HEK293 (cell line): Measurements from ENCODE around the gene PAK4.

Experiments used
- AEBP2 ChIP-seq: fragments of 450-650 bp; formaldehyde crosslinking; IDR thresholded peaks from 2 replicates; pipeline ENCODE4 v1.5.1; 2016; ENCODE audit warnings: missing biosample characterization, missing genetic modification characterization, borderline replicate concordance
- EGR2 ChIP-seq: fragments of 450-650 bp; formaldehyde crosslinking; IDR thresholded peaks from 2 replicates; pipeline ENCODE4 v1.5.1; 2016; ENCODE audit warnings: low read depth, missing biosample characterization, missing genetic modification characterization
- GLIS1 ChIP-seq: fragments of 450-650 bp; formaldehyde crosslinking; IDR thresholded peaks from 2 replicates; pipeline ENCODE4 v1.5.1; 2016; ENCODE audit warnings: missing biosample characterization, missing genetic modification characterization
- KLF1 ChIP-seq: fragments of 450-650 bp; formaldehyde crosslinking; IDR thresholded peaks from 2 replicates; pipeline ENCODE4 v1.5.1; 2016; ENCODE audit warnings: missing biosample characterization, missing genetic modification characterization
- PATZ1 ChIP-seq: fragments of 450-650 bp; formaldehyde crosslinking; IDR thresholded peaks from 2 replicates; pipeline ENCODE4 v1.5.1; 2016; ENCODE audit warnings: missing biosample characterization, missing genetic modification characterization
- REST ChIP-seq: fragments of 450-650 bp; formaldehyde crosslinking; IDR thresholded peaks from 2 replicates; pipeline ENCODE4 v1.5.1; 2016; ENCODE audit warnings: missing biosample characterization, missing genetic modification characterization
- SALL2 ChIP-seq: fragments of 450-650 bp; formaldehyde crosslinking; IDR thresholded peaks from 2 replicates; pipeline ENCODE4 v1.5.0; 2017; ENCODE audit warnings: missing biosample characterization, mild to moderate bottlenecking, missing genetic modification characterization, borderline replicate concordance
- WT1 ChIP-seq: fragments of 450-650 bp; formaldehyde crosslinking; IDR thresholded peaks from 2 replicates; pipeline ENCODE4 v1.5.1; 2016; ENCODE audit warnings: missing biosample characterization, missing genetic modification characterization
- ZBTB1 ChIP-seq: fragments of 450-650 bp; formaldehyde crosslinking; IDR thresholded peaks from 2 replicates; pipeline ENCODE4 v1.5.1; 2016; ENCODE audit warnings: missing biosample characterization, missing genetic modification characterization
- ZFP41 ChIP-seq: fragments of 450-650 bp; formaldehyde crosslinking; IDR thresholded peaks from 2 replicates; pipeline ENCODE4 v1.5.1; 2016; ENCODE audit warnings: missing biosample characterization, missing genetic modification characterization, borderline replicate concordance
- ZNF223 ChIP-seq: fragments of 450-650 bp; formaldehyde crosslinking; IDR thresholded peaks from 2 replicates; pipeline ENCODE4 v1.5.1; 2016; ENCODE audit warnings: missing biosample characterization, missing genetic modification characterization
- ZNF248 ChIP-seq: fragments of 450-650 bp; formaldehyde crosslinking; IDR thresholded peaks from 2 replicates; pipeline ENCODE4 v1.5.1; 2017; ENCODE audit warnings: missing biosample characterization, missing genetic modification characterization
- ZNF292 ChIP-seq: fragments of 450-650 bp; formaldehyde crosslinking; IDR thresholded peaks from 2 replicates; pipeline ENCODE4 v1.5.1; 2016; ENCODE audit warnings: low read depth, missing biosample characterization, missing genetic modification characterization, borderline replicate concordance
- ZNF341 ChIP-seq: fragments of 450-650 bp; formaldehyde crosslinking; IDR thresholded peaks from 2 replicates; pipeline ENCODE4; 2016; ENCODE audit warnings: low read depth, missing biosample characterization, missing genetic modification characterization
- ZNF37A ChIP-seq: fragments of 450-650 bp; IDR thresholded peaks from 2 replicates; pipeline ENCODE4 v1.5.1; 2018; ENCODE audit warnings: missing biosample characterization, missing genetic modification characterization
- ZNF501 ChIP-seq: fragments of 450-650 bp; formaldehyde crosslinking; IDR thresholded peaks from 2 replicates; pipeline ENCODE4 v1.5.1; 2016; ENCODE audit warnings: missing biosample characterization, missing genetic modification characterization
- ZNF530 ChIP-seq: fragments of 450-650 bp; formaldehyde crosslinking; IDR thresholded peaks from 2 replicates; pipeline ENCODE4 v1.5.1; 2016; ENCODE audit warnings: low read depth, missing biosample characterization, missing genetic modification characterization
- ZNF558 ChIP-seq: fragments of 450-650 bp; formaldehyde crosslinking; IDR thresholded peaks from 2 replicates; pipeline ENCODE4 v1.5.1; 2016; ENCODE audit warnings: missing biosample characterization, missing genetic modification characterization
- ZNF571 ChIP-seq: fragments of 450-650 bp; formaldehyde crosslinking; IDR thresholded peaks from 2 replicates; pipeline ENCODE4 v1.5.0; 2017; ENCODE audit warnings: missing biosample characterization, missing genetic modification characterization
- ZNF580 ChIP-seq: fragments of 450-650 bp; formaldehyde crosslinking; IDR thresholded peaks from 2 replicates; pipeline ENCODE4 v1.5.1; 2016; ENCODE audit warnings: missing biosample characterization, missing genetic modification characterization
- ZNF600 ChIP-seq: fragments of 450-650 bp; formaldehyde crosslinking; IDR thresholded peaks from 2 replicates; pipeline ENCODE4 v1.5.1; 2016; ENCODE audit warnings: missing biosample characterization, missing genetic modification characterization
- ZNF624 ChIP-seq: fragments of 450-650 bp; formaldehyde crosslinking; IDR thresholded peaks from 2 replicates; pipeline ENCODE4 v1.5.1; 2017; ENCODE audit warnings: missing biosample characterization, missing genetic modification characterization
- ZNF626 ChIP-seq: fragments of 450-650 bp; sonication (Bioruptor Pico); formaldehyde crosslinking; IDR thresholded peaks from 2 replicates; pipeline ENCODE4 v1.5.1; 2018; ENCODE audit warnings: missing biosample characterization, missing genetic modification characterization, inconsistent platforms
- ZNF707 ChIP-seq: fragments of 450-650 bp; formaldehyde crosslinking; IDR thresholded peaks from 2 replicates; pipeline ENCODE4 v1.5.1; 2016; ENCODE audit warnings: missing biosample characterization, missing genetic modification characterization
- ZNF776 ChIP-seq: fragments of 450-650 bp; formaldehyde crosslinking; IDR thresholded peaks from 2 replicates; pipeline ENCODE4 v1.5.0; 2017; ENCODE audit warnings: missing biosample characterization, missing genetic modification characterization, borderline replicate concordance
- ZNF777 ChIP-seq: fragments of 450-650 bp; formaldehyde crosslinking; IDR thresholded peaks from 2 replicates; pipeline ENCODE4 v1.5.1; 2017; ENCODE audit warnings: missing biosample characterization, missing genetic modification characterization, borderline replicate concordance
- ZNF791 ChIP-seq: fragments of 450-650 bp; formaldehyde crosslinking; IDR thresholded peaks from 2 replicates; pipeline ENCODE4 v1.5.1; 2016; ENCODE audit warnings: missing biosample characterization, missing genetic modification characterization
- ZNF792 ChIP-seq: fragments of 450-650 bp; formaldehyde crosslinking; IDR thresholded peaks from 2 replicates; pipeline ENCODE4 v1.5.1; 2016; ENCODE audit warnings: missing biosample characterization, missing genetic modification characterization
- TF ChIP-seq, protein P1 (sequence below): fragments of 450-650 bp; formaldehyde crosslinking; conservative IDR thresholded peaks from 2 replicates; pipeline ENCODE4 v1.5.1; 2016; ENCODE audit warnings: low read depth, missing biosample characterization, missing genetic modification characterization

PAK4 gene

GRCh38 chr19:39125554-39126311, at the start of gene PAK4 (continued):
- TF ChIP-seq ZNF776 (tag by site-specific recombination) (no peak), ZNF558 (tag by site-specific recombination) (no peak), KLF1 (peak; percentile 96), ZNF777 (tag by site-specific recombination) (peak; percentile 94; the same call in 1 of the 2 replicates), ZNF707 (tag by site-specific recombination) (no peak), EGR2 (peak; percentile 99), ZNF341 (tag by site-specific recombination) (0 out of 2 replicates have a peak, but pooled peaks have one; percentile 22), ZNF571 (tag by site-specific recombination) (no peak), WT1 (tag by site-specific recombination) (peak; percentile 78), ZNF792 (tag by site-specific recombination) (peak; percentile 93), ZNF626 (tag by site-specific recombination) (no peak), PATZ1 (tag by site-specific recombination) (peak; percentile 97), ZBTB1 (tag by site-specific recombination) (peak; percentile 90; the same call in 1 of the 2 replicates), REST (tag by site-specific recombination) (peak; percentile 75), AEBP2 (tag by site-specific recombination) (no peak), ZNF600 (tag by site-specific recombination) (no peak), ZFP41 (tag by site-specific recombination) (0 out of 2 replicates have a peak, but pooled peaks have one; percentile 58), ZNF37A (tag by site-specific recombination) (no peak), GLIS1 (peak; percentile 58), SALL2 (tag by site-specific recombination) (no peak; the same call in 1 of the 2 replicates), ZNF223 (tag by site-specific recombination) (no peak), ZNF580 (tag by site-specific recombination) (peak; percentile 92), ZNF791 (peak; percentile 76; the same call in 1 of the 2 replicates), ZNF248 (no peak), ZNF501 (tag by site-specific recombination) (peak; percentile 99; the same call in 1 of the 2 replicates), ZNF624 (tag by site-specific recombination) (peak; percentile 71; the same call in 1 of the 2 replicates), ZNF292 (tag by site-specific recombination) (no peak), ZNF530 (tag by site-specific recombination) (no peak)
- TF ChIP-seq, protein P1, sequence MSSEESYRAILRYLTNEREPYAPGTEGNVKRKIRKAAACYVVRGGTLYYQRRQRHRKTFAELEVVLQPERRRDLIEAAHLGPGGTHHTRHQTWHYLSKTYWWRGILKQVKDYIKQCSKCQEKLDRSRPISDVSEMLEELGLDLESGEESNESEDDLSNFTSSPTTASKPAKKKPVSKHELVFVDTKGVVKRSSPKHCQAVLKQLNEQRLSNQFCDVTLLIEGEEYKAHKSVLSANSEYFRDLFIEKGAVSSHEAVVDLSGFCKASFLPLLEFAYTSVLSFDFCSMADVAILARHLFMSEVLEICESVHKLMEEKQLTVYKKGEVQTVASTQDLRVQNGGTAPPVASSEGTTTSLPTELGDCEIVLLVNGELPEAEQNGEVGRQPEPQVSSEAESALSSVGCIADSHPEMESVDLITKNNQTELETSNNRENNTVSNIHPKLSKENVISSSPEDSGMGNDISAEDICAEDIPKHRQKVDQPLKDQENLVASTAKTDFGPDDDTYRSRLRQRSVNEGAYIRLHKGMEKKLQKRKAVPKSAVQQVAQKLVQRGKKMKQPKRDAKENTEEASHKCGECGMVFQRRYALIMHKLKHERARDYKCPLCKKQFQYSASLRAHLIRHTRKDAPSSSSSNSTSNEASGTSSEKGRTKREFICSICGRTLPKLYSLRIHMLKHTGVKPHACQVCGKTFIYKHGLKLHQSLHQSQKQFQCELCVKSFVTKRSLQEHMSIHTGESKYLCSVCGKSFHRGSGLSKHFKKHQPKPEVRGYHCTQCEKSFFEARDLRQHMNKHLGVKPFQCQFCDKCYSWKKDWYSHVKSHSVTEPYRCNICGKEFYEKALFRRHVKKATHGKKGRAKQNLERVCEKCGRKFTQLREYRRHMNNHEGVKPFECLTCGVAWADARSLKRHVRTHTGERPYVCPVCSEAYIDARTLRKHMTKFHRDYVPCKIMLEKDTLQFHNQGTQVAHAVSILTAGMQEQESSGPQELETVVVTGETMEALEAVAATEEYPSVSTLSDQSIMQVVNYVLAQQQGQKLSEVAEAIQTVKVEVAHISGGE (tag by site-specific recombination) = peak; percentile 62; the same call in 1 of the 2 replicates
